Transverse colon (tissue), 3 donors: ENCODE measurements around the gene BTBD10.
A peak's percentile ranks its signal among the peaks of the same experiment; 100 is the strongest.

Source experiments
- EP300 ChIP-seq: sonication (generic); formaldehyde crosslinking; IDR thresholded peaks from one replicate; pipeline ENCODE4 v1.6.1; 2017; ENCODE audit warnings: antibody characterized with exemption, low read depth
- TF ChIP-seq, protein P1 (sequence below), 5 experiments: fragments of 200-600 bp in 3 of 5; fragments of 450-650 bp in 2 of 5; sonication (generic) in 3 of 5; IDR thresholded peaks; 1 replicate in 2 of 5; 2 replicates in 3 of 5; pipeline ENCODE4 v1.5.1; 2016 to 2017; ENCODE audit warnings: antibody characterized with exemption in 5 of 5, inconsistent platforms in 3 of 5, mild to moderate bottlenecking in 2 of 5, moderate library complexity in 1 of 5

DNA sequence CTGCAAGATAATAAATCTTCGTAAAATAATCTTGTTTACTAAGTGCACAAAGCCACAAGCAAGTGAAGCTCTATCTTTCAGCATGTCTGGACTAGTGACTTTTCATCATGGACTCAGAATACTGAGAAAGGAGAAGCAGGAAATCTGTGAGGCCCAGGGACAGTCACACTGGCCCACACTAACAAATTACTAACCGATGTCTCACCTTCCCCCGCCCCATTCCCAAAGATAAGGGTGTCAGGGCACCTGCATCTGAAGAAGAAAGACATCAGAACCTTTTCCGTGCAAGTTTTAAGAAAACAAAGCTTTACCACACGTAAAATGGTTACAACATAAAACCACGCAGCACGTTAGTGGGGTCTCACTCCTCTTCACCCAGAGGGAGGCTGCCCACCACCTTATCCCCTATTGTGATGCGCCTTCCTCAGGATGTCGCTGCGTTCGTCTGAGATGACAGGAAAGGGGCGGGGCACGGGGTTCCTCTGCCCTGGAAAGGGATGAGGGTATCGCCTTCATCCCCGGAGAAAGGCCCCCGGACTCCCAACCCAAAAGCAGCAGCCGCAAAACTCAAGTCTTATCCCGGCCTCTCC, 616 bp downstream of the BTBD10 start:
- no peak for TF ChIP-seq EP300
- TF ChIP-seq, protein P1, sequence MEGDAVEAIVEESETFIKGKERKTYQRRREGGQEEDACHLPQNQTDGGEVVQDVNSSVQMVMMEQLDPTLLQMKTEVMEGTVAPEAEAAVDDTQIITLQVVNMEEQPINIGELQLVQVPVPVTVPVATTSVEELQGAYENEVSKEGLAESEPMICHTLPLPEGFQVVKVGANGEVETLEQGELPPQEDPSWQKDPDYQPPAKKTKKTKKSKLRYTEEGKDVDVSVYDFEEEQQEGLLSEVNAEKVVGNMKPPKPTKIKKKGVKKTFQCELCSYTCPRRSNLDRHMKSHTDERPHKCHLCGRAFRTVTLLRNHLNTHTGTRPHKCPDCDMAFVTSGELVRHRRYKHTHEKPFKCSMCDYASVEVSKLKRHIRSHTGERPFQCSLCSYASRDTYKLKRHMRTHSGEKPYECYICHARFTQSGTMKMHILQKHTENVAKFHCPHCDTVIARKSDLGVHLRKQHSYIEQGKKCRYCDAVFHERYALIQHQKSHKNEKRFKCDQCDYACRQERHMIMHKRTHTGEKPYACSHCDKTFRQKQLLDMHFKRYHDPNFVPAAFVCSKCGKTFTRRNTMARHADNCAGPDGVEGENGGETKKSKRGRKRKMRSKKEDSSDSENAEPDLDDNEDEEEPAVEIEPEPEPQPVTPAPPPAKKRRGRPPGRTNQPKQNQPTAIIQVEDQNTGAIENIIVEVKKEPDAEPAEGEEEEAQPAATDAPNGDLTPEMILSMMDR (IDR thresholded peaks at IDR 0.05): peak in 1 of 5 experiments; percentile 3
